ENCODE data around the gene ERBB2. TPM values are rescaled to one million over a fixed set of nuclear protein-coding genes. Genes with fewer than 3 reads are reported as not detected.

The ERBB2 gene
- total RNA-seq, 4 donors from 2014 or later = 104 to 339 (median 247) TPM

GRCh38 chr17:39666601-39667261 lies 33.1 kb upstream of the ERBB2 start:
- no peak for DNase-seq
- Histone ChIP-seq H3K27ac (peak overlapping the region in 1 of 4 donors; percentile 23), H3K27me3 (peaks cover 0 to 6% of the 10 kb centered on the region in 2 donors), H3K9me3 (no peaks in the 10 kb centered on the region), H3K4me1 (peaks cover 11 to 63% (median 15%) of the 10 kb centered on the region in 4 donors), H3K4me3 (peak overlapping the region in 1 of 4 donors; percentile 54), H3K36me3 (peaks cover 0 to 8% (median 0%) of the 10 kb centered on the region in 3 donors)
- TF ChIP-seq POLR2A (IDR thresholded peaks at IDR 0.05) (no peak), CTCF (IDR thresholded peaks at IDR 0.05) (no peak)

GRCh38 chr17:39667262-39667944 lies 32.5 kb upstream of the ERBB2 start:
- peak in 2 of 3 donors; percentile 68 to 70 for DNase-seq
- peaks cover 11 to 67% (median 15%) of the 10 kb centered on the region in 4 donors for H3K4me1 ChIP-seq
- peak overlapping the region; percentile 37 to 60 (median 50) for H3K4me3 ChIP-seq
- H3K36me3 ChIP-seq = peaks cover 0 to 7% (median 0%) of the 10 kb centered on the region in 3 donors
- no peak for TF ChIP-seq CTCF (IDR thresholded peaks at IDR 0.05)
- no peak for TF ChIP-seq POLR2A (IDR thresholded peaks at IDR 0.05)
- peak overlapping the region in 1 of 4 donors; percentile 23 for H3K27ac ChIP-seq
- H3K27me3 ChIP-seq = peaks cover 0 to 6% of the 10 kb centered on the region in 2 donors
- H3K9me3 ChIP-seq = no peaks in the 10 kb centered on the region

- no peaks in the 10 kb centered on the region for H3K9me3 ChIP-seq
- H3K36me3 ChIP-seq = no peaks in the 10 kb centered on the region
- peaks cover 0 to 6% of the 10 kb centered on the region in 2 donors for H3K27me3 ChIP-seq
- H3K27ac ChIP-seq = peak within 1 kb of the TSS in 2 of 4 donors; percentile 23 to 44
- H3K4me3 ChIP-seq = peak within 1 kb of the TSS; percentile 37 to 60 (median 50)
- DNase-seq = peak; percentile 77 to 89 (median 85)
- TF ChIP-seq POLR2A (IDR thresholded peaks at IDR 0.05) (no peak), CTCF (IDR thresholded peaks at IDR 0.05) (peak; percentile 23 to 79 (median 66))
- H3K4me1 ChIP-seq = peaks cover 5 to 59% (median 15%) of the 10 kb centered on the region in 4 donors
These were observed 31.6 kb upstream of the ERBB2 start, which contains the start of gene PNMT for GRCh38 chr17:39667945-39668924. Gene PNMT (plus strand): TSS chr17:39668453. CDS start chr17:39668476, 23 bp downstream.

GRCh38 chr17:39669897-39670735 lies 29.7 kb upstream of the ERBB2 start:
- H3K4me3 ChIP-seq = no peak overlapping the region
- DNase-seq = no peak

More at GRCh38 chr17:39669897-39670735, 29.7 kb upstream of the ERBB2 start:
- H3K36me3 ChIP-seq = no peaks in the 10 kb centered on the region
- peaks cover under 1 to 48% (median 15%) of the 10 kb centered on the region in 4 donors for H3K4me1 ChIP-seq
- no peaks in the 10 kb centered on the region for H3K9me3 ChIP-seq
- peaks cover 0 to 6% of the 10 kb centered on the region in 2 donors for H3K27me3 ChIP-seq
- no peak overlapping the region for H3K27ac ChIP-seq
- TF ChIP-seq POLR2A (IDR thresholded peaks at IDR 0.05) (no peak), CTCF (IDR thresholded peaks at IDR 0.05) (no peak)

All from Peyer's patch (tissue), 4 donors.